GM21528 (cell line): Measurements from ENCODE around the gene ABR.
"Not testable (repeated sequence)": the region's sequence is repeated elsewhere in the genome, so short reads cannot be mapped to it uniquely, and the experiment has no call there.

Source experiments
- ATAC-seq: cut with Tn5 transposase; IDR thresholded peaks from one replicate; pipeline ENCODE4 v1.9.1; 2021; ENCODE audit warnings: mild to moderate bottlenecking, moderate library complexity; ENCODE audit not compliant: unreplicated experiment, low FRiP score

ABR gene

DNA sequence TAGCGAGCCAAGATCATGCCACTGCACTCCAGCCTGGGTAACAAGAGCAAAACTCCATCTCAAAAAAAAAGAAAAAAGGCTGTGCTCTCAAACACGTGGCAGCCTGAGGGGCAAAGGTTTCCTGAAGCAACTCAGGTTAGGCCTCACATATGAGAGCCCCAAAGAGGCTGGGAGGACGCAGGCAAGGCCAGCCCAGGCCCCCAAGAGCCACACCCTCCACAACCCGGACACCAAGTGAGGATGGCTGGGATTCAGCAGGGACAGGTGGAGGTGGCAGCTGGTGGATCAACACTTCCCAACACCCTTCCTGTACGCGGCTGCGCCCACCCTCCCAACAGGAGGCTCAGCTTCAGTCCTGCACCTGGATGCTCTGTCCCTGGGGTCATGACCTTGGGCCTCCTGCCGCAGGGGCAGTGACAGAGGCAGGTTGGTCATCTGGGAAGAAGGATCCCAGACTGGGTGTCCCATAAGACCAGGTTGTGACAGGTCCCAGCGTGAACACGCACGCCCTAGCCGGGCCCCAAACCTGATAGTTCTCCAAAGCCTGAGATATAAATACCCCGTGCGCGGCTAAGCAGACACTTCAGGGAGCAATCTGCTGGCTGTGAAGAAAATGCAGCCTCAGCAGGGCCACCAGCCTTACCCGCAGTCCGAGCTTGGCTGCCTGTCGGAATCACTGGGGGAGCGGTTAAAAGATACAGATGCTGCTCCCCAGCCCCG, 104.7 kb downstream of the ABR start:
- ATAC-seq: no peak

DNA sequence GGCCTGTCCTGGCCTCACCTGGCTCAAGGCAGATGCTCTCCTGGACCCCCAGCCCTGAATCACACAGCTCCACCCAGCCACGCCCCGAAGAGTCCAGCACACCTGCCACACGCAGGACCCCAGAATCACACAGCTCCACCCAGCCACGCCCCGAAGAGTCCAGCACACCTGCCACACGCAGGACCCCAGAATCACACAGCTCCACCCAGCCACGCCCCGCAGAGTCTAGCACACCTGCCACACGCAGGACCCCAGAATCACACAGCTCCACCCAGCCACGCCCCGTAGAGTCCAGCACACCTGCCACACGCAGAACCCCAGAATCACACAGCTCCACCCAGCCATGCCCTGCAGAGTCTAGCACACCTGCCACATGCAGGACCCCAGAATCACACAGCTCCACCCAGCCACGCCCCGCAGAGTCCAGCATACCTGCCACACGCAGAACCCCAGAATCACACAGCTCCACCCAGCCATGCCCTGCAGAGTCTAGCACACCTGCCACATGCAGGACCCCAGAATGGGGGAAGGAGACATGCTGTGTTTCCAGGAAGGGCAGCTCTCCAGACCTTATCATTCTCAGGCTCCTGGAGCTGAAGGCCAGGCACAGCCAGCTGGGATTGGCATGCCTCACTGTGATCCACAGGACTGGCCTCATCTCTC, 105.7 kb downstream of the ABR start:
- ATAC-seq: not testable (repeated sequence)

- no peak for ATAC-seq
Measured at GRCh38 chr17:1073241-1073962, 106.4 kb downstream of the ABR start.

DNA sequence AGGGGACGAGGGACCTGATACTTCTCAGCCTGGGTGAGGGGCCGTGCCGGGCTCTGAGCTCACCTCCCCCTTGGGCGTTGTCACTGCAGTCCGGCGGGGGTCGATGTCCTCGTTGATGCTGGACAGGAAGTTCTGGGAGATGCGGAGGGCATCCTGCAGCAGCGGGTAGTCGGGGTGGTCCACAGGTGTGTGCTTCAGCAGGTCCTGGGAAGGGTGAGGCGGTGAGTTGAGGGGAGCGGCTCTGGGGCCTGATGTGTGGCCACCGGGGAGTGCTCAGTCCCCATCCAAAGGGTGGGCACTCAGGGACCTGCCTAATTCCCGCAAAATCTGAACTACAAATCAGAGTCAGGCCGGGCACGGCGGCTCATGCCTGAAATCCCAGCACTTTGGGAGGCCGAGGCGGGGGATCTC, 107.2 kb downstream of the ABR start:
- ATAC-seq: no peak

- no peak for ATAC-seq
Measured at GRCh38 chr17:1071103-1071825, 108.5 kb downstream of the ABR start.

DNA sequence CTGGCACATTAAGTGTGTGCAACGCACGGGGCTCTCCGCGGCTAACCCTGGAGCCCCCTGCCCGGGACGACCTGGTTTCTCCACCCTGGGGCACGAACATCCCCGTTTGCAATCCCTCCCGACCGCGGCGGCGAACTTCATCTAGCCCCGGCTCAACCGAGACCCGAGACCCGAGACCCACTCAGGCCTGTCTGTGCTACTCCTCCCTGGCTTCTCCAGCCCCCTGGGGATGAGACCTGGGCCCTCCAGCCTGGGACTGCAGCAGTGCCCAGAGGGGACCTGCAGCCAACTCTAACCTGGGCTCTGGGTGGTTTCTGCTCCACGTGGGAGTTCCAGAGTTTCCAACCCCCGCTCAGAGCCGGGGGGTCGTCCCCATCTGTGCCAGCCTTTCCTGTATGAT, 109.4 kb downstream of the ABR start:
- no peak for ATAC-seq

GRCh38 chr17:1069847-1070246, 109.9 kb downstream of the ABR start:
- no peak for ATAC-seq

GRCh38 chr17:1068356-1068755, 111.4 kb downstream of the ABR start:
- no peak for ATAC-seq

DNA sequence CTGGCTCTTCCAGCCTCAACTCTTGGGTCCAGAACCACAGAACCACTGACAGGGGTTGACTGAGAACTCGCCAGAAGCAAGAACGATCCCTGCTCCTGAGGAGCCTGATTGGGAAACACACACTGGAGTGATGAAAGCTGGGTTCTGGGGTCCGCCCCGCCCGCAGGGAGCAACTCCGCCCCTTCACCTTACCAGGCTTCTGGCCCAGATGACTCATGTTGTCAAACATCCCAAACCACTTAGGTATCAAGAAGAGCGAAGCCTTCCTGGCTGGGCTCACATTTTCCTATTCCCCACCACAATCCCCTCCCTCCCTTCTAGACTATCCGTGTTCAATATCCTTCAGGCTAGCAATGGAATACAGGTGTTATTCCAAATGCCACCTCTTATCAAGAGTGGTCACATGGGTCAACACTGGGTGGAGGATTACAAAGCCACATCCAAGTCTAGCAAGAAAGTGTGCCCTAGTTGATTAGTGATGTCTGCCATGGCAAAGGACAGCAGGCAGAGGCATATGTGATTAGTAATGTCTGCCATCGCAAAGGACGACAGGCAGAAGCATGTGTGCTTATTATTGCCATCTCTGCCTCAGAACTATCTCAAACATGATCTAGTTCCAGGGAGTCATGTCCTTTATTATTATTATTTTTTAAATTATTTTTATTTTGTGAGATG, 112.4 kb downstream of the ABR start:
- ATAC-seq: no peak

DNA sequence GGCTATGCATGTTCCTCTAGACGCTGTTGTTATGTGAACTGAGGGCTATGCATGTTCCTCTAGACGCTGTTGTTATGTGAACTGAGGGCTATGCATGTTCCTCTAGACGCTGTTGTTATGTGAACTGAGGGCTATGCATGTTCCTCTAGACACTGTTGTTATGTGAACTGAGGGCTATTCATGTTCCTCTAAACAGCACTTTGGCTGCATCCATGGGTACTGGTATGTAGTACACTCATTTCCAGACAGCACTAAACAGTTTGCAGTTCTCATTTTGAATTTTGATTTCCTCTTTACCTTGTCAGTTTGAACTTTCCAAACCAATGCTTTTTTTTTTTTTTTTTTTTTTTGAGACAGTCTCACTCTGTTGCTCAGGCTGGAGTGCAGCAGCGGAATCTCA, 114.4 kb downstream of the ABR start:
- not testable (repeated sequence) for ATAC-seq

GRCh38 chr17:1060991-1061390, 118.8 kb downstream of the ABR start:
- ATAC-seq: no peak

GRCh38 chr17:1059131-1059795, 120.5 kb downstream of the ABR start:
- no peak for ATAC-seq

DNA sequence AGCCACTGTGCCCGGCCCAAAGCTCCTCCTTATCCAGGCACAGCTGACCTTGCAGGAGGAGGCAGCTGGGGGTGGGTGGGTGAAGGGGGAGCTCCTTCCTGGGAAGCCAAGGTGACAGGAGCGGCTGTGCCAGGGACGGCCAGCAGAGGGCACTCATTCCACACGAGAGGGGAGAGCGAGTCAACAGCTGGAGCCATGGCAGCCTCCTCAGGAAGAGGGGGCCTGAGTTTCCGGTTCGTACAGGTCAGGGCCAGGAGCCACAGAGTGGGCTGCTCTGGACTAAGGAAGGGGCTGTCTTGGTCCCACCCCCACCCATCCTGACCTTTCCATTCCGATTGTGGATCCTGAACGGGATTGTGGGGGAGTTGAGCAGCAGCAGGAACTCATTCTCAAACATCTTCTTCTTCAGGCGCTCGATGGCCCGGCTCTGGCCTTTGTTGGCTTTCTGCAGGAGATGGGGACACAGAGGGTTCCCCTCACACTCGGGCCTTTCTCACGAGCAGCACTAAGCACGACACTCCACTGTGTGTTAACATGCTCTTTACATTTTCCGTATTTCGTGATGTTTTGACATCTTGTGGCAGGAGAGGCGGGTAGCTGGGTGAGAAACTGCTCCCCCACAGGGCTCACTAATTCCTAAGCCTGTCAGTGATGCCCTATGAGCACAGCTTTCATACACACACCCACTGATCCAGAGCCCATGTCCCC, 121.2 kb downstream of the ABR start:
- no peak for ATAC-seq

DNA sequence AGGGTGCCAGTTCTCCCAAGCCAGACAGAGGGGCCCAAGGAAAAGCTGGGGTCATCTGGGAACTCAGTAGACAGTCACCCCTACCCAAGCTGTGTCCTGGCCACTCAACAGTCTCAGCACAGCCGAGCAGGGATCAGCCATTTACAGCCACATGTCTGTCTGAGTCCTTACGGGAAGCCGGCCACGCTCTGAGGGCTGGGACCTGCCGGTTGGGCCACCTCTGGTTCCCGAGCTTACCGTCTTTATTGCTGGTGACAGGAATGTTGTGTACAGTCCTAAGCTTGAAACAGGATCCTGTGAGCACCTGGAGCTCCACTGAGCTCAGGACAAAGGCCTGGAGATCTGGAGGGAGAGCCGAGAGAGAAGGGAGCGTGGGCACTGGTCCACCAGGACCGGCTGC, 123.0 kb downstream of the ABR start:
- no peak for ATAC-seq

GRCh38 chr17:1055751-1056645, 123.8 kb downstream of the ABR start:
- ATAC-seq: no peak

DNA sequence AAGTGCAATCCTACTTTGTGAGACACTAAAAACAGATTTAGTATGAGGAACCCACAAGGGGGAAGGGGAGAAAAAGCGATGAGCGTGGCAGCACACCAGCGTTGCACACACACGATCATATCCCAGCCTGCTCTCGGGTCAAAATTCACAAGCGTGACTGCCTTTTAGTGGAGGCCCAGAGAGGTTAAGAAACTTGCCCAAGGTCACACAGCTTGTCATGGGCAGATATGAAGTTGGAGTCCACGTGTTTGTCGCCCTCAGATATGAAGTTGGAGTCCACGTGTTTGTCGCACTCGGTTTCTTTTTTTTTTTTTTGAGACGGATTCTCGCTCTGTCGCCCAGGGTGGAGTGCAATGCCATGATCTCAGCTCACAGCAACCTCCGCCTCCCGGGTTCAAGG, 124.5 kb downstream of the ABR start:
- no peak for ATAC-seq

DNA sequence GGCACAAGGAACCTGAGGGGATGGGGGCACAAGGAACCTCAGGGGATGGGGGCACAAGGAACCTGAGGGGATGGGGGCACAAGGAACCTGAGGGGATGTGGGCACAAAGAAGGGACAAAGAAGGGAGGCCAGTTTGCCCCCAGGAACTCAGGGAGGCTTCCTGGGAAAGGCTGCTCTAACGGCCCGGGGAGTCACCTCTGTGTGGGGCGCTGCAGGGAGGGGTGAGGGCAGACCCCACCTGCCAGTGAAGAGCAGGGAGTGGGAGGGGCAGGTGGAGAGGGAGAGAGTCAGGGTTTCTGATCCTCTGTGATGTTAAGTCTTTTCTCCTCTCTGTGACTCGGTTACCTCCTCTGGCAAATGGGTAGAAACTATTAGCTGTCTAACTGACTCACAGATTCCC, 125.1 kb downstream of the ABR start:
- ATAC-seq: no peak

- no peak for ATAC-seq
Measured at GRCh38 chr17:1053661-1054360, 126.0 kb downstream of the ABR start.
